HG03097 (cell line): Measurements from ENCODE around the gene CCDC3.
"Not testable (repeated sequence)": the region's sequence is repeated elsewhere in the genome, so short reads cannot be mapped to it uniquely, and the experiment has no call there.

Source experiments
- ATAC-seq: cut with Tn5 transposase; IDR thresholded peaks from one replicate; pipeline ENCODE4 v1.9.1; 2021; ENCODE audit not compliant: unreplicated experiment, low FRiP score

CCDC3 gene

GRCh38 chr10:12897278-12897677, 104.2 kb downstream of the CCDC3 start:
- no peak for ATAC-seq

GRCh38 chr10:12896251-12896650, 105.3 kb downstream of the CCDC3 start:
- ATAC-seq: no peak

GRCh38 chr10:12892924-12893323, 108.6 kb downstream of the CCDC3 start:
- ATAC-seq: no peak

GRCh38 chr10:12890958-12891357, 110.6 kb downstream of the CCDC3 start:
- no peak for ATAC-seq

GRCh38 chr10:12888470-12888869, 113.0 kb downstream of the CCDC3 start:
- ATAC-seq: no peak

- no peak for ATAC-seq
Observed at GRCh38 chr10:12887780-12888179, 113.7 kb downstream of the CCDC3 start.

GRCh38 chr10:12884851-12885250, 116.7 kb downstream of the CCDC3 start:
- no peak for ATAC-seq

GRCh38 chr10:12880423-12880822, 121.1 kb downstream of the CCDC3 start:
- no peak for ATAC-seq

- ATAC-seq: no peak
Observed at GRCh38 chr10:12877150-12877549, 124.4 kb downstream of the CCDC3 start.

GRCh38 chr10:12876266-12876665, 125.2 kb downstream of the CCDC3 start:
- no peak for ATAC-seq

- ATAC-seq: no peak
Observed at GRCh38 chr10:12875100-12875499, 126.4 kb downstream of the CCDC3 start.

- ATAC-seq: no peak
Observed at GRCh38 chr10:12874501-12874900, 127.0 kb downstream of the CCDC3 start.

- ATAC-seq: no peak
Observed at GRCh38 chr10:12873172-12873571, 128.3 kb downstream of the CCDC3 start.

- ATAC-seq: no peak
Observed at GRCh38 chr10:12872577-12872976, 128.9 kb downstream of the CCDC3 start.

GRCh38 chr10:12869427-12869826, 132.1 kb downstream of the CCDC3 start:
- ATAC-seq: no peak

GRCh38 chr10:12868229-12868628, 133.3 kb downstream of the CCDC3 start:
- no peak for ATAC-seq

GRCh38 chr10:12865515-12865914, 136.0 kb downstream of the CCDC3 start:
- ATAC-seq: not testable (repeated sequence)

GRCh38 chr10:12862459-12862858, 139.1 kb downstream of the CCDC3 start:
- ATAC-seq: no peak

GRCh38 chr10:12854988-12855387, 146.5 kb downstream of the CCDC3 start:
- no peak for ATAC-seq

GRCh38 chr10:12852687-12853086, 148.8 kb downstream of the CCDC3 start:
- no peak for ATAC-seq

- no peak for ATAC-seq
Observed at GRCh38 chr10:12849319-12850181, 152.0 kb downstream of the CCDC3 start.

GRCh38 chr10:12848439-12849173, 152.9 kb downstream of the CCDC3 start:
- no peak for ATAC-seq
